Measurements from ENCODE around the gene PPARG.

- TF ChIP-seq EZH2 (IDR thresholded peaks at IDR 0.05) = no peak
- TF ChIP-seq MAX (IDR thresholded peaks at IDR 0.05) = no peak
- TF ChIP-seq CTCF (IDR thresholded peaks at IDR 0.05 in 2 of 3, conservative IDR thresholded peaks at IDR 0.05 in 1 of 3; ENCODE audit: borderline replicate concordance in 1 of 3, insufficient read depth in 1 of 3, low read depth in 2 of 3, low read length in 2 of 3) = peak; percentile 46 to 90 (median 82); a peak in 5 of 6 replicates
- TF ChIP-seq ATF3 (IDR thresholded peaks at IDR 0.05) = no peak
- TF ChIP-seq POLR2AphosphoS5 (IDR thresholded peaks at IDR 0.05; ENCODE audit: low read depth, low read length) = no peak
- no peak for TF ChIP-seq EZH2phosphoT487 (IDR thresholded peaks at IDR 0.05; ENCODE audit: borderline replicate concordance)
- TF ChIP-seq POLR2A (IDR thresholded peaks at IDR 0.05; ENCODE audit: borderline replicate concordance, extremely low read depth, insufficient read depth, insufficient read length) = no peak
- no peak for TF ChIP-seq TCF7L2 (IDR thresholded peaks at IDR 0.05; ENCODE audit: borderline replicate concordance, extremely low read depth, insufficient read depth, insufficient read length)
- peak; percentile 97 for TF ChIP-seq RAD21 (IDR thresholded peaks at IDR 0.05; ENCODE audit: low read depth)
Observed at GRCh38 chr3:12479919-12480427, 191.1 kb downstream of the PPARG start.
